A549 (cell line): ENCODE results near the gene KDELR3.

ENCODE experiments used
- E2F6 ChIP-seq: IDR thresholded peaks from 2 replicates; pipeline ENCODE4 v1.6.1; 2012; ENCODE audit warnings: low read depth, borderline replicate concordance
- EP300 ChIP-seq, 2 experiments: fragments of >200 bp; sonication (Bioruptor Twin); formaldehyde crosslinking; IDR thresholded peaks; 2 replicates in 1 of 2; 3 replicates in 1 of 2; pipeline ENCODE4 v1.6.1; 2016 to 2017
- FOSL2 ChIP-seq, 2 experiments: fragments of 450-650 bp in 1 of 2; fragments of >200 bp in 1 of 2; sonication (Bioruptor Twin) in 1 of 2; formaldehyde crosslinking; IDR thresholded peaks; 2 replicates each; pipeline versions ENCODE4 v1.5.0 to v1.6.1; 2016 to 2020; ENCODE audit warnings: mild to moderate bottlenecking in 1 of 2, moderate library complexity in 1 of 2
- HEYL ChIP-seq: fragments of 250-450 bp; sonication (Bioruptor Pico); IDR thresholded peaks from 2 replicates; pipeline ENCODE4 v1.8.0; 2021; ENCODE audit warnings: mild to moderate bottlenecking, moderate library complexity
- MAFK ChIP-seq: fragments of 450-650 bp; IDR thresholded peaks from 2 replicates; pipeline ENCODE4 v1.6.1; 2014; ENCODE audit not compliant: partially characterized antibody
- POLR2A ChIP-seq: IDR thresholded peaks from 2 replicates; pipeline ENCODE4 v1.6.1; 2012; ENCODE audit warnings: mild to moderate bottlenecking, low read length
- ZFP36 ChIP-seq: fragments of 450-650 bp; IDR thresholded peaks from 2 replicates; pipeline ENCODE4 v1.6.1; 2014; ENCODE audit warnings: borderline replicate concordance; ENCODE audit not compliant: partially characterized antibody
- TF ChIP-seq, protein P1 (sequence below): fragments of >200 bp; sonication (Bioruptor Twin); formaldehyde crosslinking; IDR thresholded peaks from 3 replicates; pipeline ENCODE4 v1.5.1; 2016

DNA sequence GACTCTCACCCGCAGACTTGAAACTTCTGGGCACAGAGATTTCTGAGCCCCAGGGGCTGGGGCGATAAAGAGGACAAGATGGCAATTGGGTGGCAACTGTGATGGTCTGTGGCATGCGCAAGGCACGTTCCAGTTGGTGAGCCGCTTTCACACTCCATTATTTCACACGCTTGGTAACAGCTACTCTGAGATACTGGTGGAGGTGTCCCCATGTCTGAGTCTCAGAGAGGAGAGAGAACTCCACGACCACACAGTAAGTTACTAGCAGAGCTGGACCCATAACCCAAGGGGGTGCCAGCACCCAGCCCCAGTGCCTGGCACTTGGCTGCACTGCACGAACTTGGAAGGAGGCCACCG, 6.9 kb upstream of the KDELR3 start:
- no peak for TF ChIP-seq E2F6
- TF ChIP-seq HEYL (CRISPR knock-in tag) = no peak
- TF ChIP-seq, protein P1, sequence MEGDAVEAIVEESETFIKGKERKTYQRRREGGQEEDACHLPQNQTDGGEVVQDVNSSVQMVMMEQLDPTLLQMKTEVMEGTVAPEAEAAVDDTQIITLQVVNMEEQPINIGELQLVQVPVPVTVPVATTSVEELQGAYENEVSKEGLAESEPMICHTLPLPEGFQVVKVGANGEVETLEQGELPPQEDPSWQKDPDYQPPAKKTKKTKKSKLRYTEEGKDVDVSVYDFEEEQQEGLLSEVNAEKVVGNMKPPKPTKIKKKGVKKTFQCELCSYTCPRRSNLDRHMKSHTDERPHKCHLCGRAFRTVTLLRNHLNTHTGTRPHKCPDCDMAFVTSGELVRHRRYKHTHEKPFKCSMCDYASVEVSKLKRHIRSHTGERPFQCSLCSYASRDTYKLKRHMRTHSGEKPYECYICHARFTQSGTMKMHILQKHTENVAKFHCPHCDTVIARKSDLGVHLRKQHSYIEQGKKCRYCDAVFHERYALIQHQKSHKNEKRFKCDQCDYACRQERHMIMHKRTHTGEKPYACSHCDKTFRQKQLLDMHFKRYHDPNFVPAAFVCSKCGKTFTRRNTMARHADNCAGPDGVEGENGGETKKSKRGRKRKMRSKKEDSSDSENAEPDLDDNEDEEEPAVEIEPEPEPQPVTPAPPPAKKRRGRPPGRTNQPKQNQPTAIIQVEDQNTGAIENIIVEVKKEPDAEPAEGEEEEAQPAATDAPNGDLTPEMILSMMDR = no peak
- no peak for TF ChIP-seq MAFK
- no peak for TF ChIP-seq POLR2A
- no peak for TF ChIP-seq FOSL2 (IDR thresholded peaks at IDR 0.05)
- no peak for TF ChIP-seq FOSL2 (CRISPR knock-in tag; IDR thresholded peaks at IDR 0.05)
- TF ChIP-seq ZFP36 = no peak
- no peak for TF ChIP-seq EP300 (IDR thresholded peaks at IDR 0.05)
